Stimulated activated CD4-positive, alpha-beta T cell treated with anti-CD3 and anti-CD28 coated beads, Interleukin-4, amount 100 ng/mL, for 1 hour (primary cell): ENCODE results near the gene MTSS2.

Experiments used
- DNase-seq: peaks from one replicate; pipeline ENCODE4 v3.0.0-alpha.2; 2020

MTSS2 gene

GRCh38 chr16:70714581-70715054 is 28.8 kb upstream of the MTSS2 start:
- DNase-seq, result no peak

GRCh38 chr16:70713824-70714223 is 28.0 kb upstream of the MTSS2 start:
- no peak for DNase-seq

GRCh38 chr16:70713342-70713741 is 27.5 kb upstream of the MTSS2 start:
- DNase-seq, result no peak

GRCh38 chr16:70712942-70713341 is 27.1 kb upstream of the MTSS2 start:
- DNase-seq, result no peak

GRCh38 chr16:70712359-70712758 is 26.5 kb upstream of the MTSS2 start:
- no peak for DNase-seq

GRCh38 chr16:70711211-70712031 is 25.6 kb upstream of the MTSS2 start:
- DNase-seq, result no peak

GRCh38 chr16:70710422-70711210 is 24.8 kb upstream of the MTSS2 start:
- DNase-seq, result no peak

- DNase-seq, result no peak
Measured at GRCh38 chr16:70709942-70710341, 24.1 kb upstream of the MTSS2 start.

GRCh38 chr16:70709457-70709856 is 23.6 kb upstream of the MTSS2 start:
- no peak for DNase-seq

- DNase-seq, result no peak
Measured at GRCh38 chr16:70708366-70709246, 22.8 kb upstream of the MTSS2 start.

GRCh38 chr16:70706948-70707465 is 21.2 kb upstream of the MTSS2 start:
- DNase-seq, result no peak

GRCh38 chr16:70705056-70705455 is 19.2 kb upstream of the MTSS2 start:
- DNase-seq, result no peak

- no peak for DNase-seq
Measured at GRCh38 chr16:70704586-70704985, 18.7 kb upstream of the MTSS2 start.

GRCh38 chr16:70703835-70704381 is 18.1 kb upstream of the MTSS2 start:
- DNase-seq, result no peak

- no peak for DNase-seq
Measured at GRCh38 chr16:70703041-70703834, 17.4 kb upstream of the MTSS2 start.

- DNase-seq, result no peak
Measured at GRCh38 chr16:70702624-70703023, 16.8 kb upstream of the MTSS2 start.

GRCh38 chr16:70701998-70702397 is 16.1 kb upstream of the MTSS2 start:
- DNase-seq, result no peak

GRCh38 chr16:70701596-70701995 is 15.7 kb upstream of the MTSS2 start:
- DNase-seq, result no peak

- DNase-seq, result no peak
Measured at GRCh38 chr16:70701036-70701435, 15.2 kb upstream of the MTSS2 start.

- no peak for DNase-seq
Measured at GRCh38 chr16:70700101-70701020, 14.5 kb upstream of the MTSS2 start.
